GM10847 (cell line): ENCODE measurements around the gene LGR6.

ENCODE experiments used
- POLR2A ChIP-seq: IDR thresholded peaks from 2 replicates; pipeline ENCODE4 v1.6.1; 2011; ENCODE audit not compliant: insufficient read length; ENCODE audit errors: extremely low read depth

The LGR6 gene

GRCh38 chr1:202182040-202182877 lies 11.3 kb upstream of the LGR6 start:
- no peak for TF ChIP-seq POLR2A

- no peak for TF ChIP-seq POLR2A
These were observed 8.7 kb upstream of the LGR6 start for GRCh38 chr1:202184750-202185460.

- no peak for TF ChIP-seq POLR2A
These were observed 7.3 kb upstream of the LGR6 start for GRCh38 chr1:202186327-202186726.

GRCh38 chr1:202187041-202187671 lies 6.4 kb upstream of the LGR6 start:
- TF ChIP-seq POLR2A, result no peak

- TF ChIP-seq POLR2A, result no peak
These were observed 5.7 kb upstream of the LGR6 start for GRCh38 chr1:202187697-202188407.

- TF ChIP-seq POLR2A, result no peak
These were observed 4.4 kb upstream of the LGR6 start for GRCh38 chr1:202189001-202189790.

GRCh38 chr1:202189918-202190715 lies 3.5 kb upstream of the LGR6 start:
- TF ChIP-seq POLR2A, result no peak

GRCh38 chr1:202192770-202193613 lies 607 bp upstream of the LGR6 start:
- TF ChIP-seq POLR2A, result no peak

- no peak for TF ChIP-seq POLR2A
These were observed 689 bp downstream of the LGR6 start for GRCh38 chr1:202194328-202194648.

GRCh38 chr1:202197653-202198365 lies 4.2 kb downstream of the LGR6 start:
- TF ChIP-seq POLR2A, result no peak

- no peak for TF ChIP-seq POLR2A
These were observed 4.7 kb downstream of the LGR6 start for GRCh38 chr1:202198366-202198724.

GRCh38 chr1:202199040-202199889 lies 5.7 kb downstream of the LGR6 start:
- TF ChIP-seq POLR2A, result no peak

GRCh38 chr1:202200112-202200548 lies 6.5 kb downstream of the LGR6 start:
- TF ChIP-seq POLR2A, result no peak
